ENCODE data around the gene CFAP126.
"Not testable (repeated sequence)": the region's sequence is repeated elsewhere in the genome, so short reads cannot be mapped to it uniquely, and the experiment has no call there.

The CFAP126 gene

DNA sequence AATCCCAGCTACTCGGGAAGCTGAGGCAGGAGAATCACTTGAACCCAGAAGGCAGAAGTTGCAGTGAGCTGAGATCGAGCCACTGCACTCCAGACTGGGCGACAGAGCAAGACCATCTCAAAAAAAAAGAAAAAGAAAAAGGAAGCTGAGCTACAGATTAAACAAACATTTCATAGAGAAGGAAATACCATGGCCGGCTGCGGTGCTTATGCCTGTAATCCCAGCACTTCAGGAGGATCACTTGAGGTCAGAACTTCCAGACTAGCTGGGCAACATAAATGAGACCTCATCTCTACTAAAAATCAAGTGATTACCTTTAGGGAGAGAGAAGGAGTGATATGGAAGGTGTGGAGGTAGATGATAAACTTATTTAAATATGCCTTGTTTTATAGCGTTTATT, 14.0 kb upstream of the CFAP126 start:
- no peak for DNase-seq (ENCODE audit: low spot score)

DNA sequence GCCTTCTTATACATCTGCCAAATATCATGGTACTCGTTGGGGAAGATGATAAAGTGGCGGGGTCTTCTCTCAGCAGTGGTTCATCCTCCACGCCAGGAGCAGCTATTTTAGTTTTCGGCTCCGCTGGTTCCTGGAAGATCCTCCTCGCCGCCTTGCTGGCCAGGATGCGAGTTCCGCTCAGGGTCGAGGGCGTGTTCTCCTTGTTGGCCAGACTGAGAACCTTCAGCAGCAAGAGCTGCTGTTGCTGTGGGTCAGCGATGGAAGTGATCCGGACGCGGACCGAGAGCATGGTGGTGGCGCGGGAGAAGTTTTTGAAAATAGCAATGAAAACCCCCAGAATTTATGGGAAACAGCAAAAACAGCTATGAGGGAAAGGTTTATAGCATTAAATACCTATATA, 11.4 kb upstream of the CFAP126 start:
- peak; percentile 52 for DNase-seq (ENCODE audit: low spot score)

DNA sequence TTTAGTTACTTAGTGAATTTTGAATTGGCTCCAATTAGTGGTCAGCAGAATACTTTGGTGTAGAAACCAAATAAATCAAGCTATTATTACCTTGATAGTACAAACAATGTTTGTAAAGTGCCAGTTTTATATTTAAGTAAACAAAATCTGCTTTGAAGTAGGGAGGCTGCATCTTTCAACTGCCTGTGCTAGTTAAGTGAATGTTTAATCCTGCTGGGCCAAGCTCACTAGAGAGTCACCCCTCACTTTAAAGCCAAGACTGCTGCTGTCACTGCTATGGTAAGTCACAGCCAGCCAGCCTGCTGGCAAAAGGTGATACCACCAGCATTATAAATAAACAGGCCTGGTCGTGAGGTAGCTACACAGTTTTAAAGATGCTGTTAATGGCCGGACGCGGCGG, 10.3 kb upstream of the CFAP126 start:
- no peak for DNase-seq (ENCODE audit: low spot score)

DNA sequence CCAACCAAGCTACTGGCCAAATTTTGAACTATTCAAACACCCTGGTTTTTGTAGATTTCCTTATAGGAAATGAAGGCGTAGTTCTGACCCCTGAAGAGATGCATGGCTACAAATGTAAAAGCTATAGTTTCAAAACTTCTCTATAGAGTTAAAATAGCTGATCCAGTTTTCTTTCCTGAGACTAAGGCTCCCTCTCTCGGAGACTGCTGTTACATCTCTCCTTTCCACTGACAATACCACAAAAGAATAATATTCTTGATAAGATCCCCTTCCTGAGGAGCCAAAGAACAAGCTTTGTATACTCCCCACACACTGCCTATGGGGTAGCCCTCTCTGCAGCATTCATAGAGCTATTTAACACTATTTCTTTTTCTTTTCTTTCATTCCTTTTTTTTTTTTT, 6.7 kb upstream of the CFAP126 start:
- no peak for DNase-seq (ENCODE audit: low spot score)

DNA sequence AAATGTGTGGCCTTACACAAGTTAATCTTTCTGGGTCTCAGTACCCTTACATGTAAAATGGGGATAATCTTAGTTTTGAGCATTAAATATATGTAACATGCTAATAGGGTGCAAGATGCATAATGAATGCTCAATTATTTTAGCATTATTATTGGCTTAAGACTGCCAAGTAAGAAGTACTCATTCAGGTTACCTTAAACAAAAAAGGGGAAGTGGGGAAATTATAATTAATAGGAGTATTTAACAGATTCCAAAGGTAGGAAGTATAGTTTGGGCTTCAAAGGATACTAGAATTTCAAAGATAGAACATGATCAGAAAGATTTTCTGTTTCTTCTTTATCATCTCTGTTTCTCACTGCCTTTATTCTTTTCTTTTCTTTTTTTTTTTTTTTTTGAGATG, 5.8 kb upstream of the CFAP126 start:
- no peak for DNase-seq (ENCODE audit: low spot score)

DNA sequence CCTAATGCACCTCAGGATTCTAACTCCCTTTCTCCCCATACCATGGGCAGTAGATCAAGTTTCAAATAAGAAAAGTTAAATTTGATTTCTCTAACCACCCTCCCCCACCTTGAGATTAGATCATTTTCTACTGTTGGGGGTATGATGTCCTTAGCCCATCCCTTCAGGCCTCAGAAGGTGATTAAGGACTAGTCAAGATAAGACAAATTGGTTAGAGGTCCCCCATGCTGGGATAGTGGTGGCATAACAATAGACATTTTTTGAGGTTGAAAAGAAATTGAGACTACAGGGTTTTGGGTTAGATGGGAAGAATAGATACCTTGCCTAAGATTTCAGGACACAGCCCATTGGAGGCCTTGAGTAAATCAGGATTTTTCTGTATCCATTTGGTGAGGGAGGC, 2.5 kb downstream of the CFAP126 start:
- no peak for DNase-seq (ENCODE audit: low spot score)

DNA sequence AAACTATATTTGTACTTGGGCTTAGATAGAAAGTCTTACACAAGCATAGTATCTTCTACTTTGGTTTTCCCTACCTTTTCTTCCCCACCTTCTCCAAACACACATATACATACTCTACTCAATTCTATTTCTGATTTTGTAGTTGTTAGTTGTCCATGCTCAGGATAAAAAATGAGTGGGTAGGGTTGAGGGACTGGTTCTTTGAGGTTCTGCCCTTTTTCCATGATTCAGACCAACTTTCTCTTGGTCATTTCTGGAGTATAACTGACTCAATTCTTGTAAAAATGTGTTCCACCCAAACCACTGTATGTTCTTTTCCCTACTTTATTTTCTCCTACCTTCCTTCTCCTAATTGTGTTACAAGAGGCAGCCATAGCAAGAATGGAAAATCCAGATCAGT, 3.3 kb downstream of the CFAP126 start:
- DNase-seq (ENCODE audit: low spot score): no peak

DNA sequence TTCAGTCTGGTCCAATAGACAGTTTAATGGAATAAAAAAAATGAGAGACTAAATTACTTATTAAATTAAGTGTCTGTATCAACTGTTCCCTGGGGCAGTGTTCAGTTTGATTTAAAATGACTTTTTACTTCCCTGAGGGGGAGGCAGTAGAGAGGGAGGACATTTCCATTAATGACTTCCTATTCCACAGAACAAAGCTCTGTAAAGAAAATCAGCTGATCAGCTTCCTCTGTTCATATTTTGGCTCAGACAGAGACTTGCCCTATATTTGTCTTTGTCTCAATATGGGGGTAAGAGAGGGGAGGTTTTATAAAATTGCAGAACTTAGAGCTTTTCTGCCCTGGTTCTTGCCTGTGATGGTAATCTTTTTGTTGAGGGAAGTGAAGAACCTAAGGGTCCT, 8.4 kb downstream of the CFAP126 start:
- DNase-seq (ENCODE audit: low spot score): no peak

DNA sequence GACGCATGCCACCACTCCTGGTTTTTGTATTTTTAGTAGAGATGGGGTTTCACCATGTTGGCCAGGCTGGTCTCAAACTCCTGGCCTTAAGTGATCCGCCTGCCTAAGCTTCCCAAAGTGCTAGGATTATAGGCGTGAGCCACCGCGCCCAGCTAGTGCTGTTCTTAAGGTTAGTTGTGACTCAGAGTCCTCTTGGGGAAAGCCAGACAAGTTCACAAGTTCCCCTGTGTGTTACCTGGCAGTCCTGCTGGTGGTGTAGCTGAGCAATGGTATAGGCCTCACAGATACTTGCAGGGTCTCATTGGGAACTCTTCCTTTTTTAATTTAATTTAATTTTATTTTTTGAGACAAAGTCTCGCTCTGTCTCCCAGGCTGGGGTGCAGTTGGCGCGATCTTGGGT, 10.6 kb downstream of the CFAP126 start:
- DNase-seq (ENCODE audit: low spot score): no peak

DNA sequence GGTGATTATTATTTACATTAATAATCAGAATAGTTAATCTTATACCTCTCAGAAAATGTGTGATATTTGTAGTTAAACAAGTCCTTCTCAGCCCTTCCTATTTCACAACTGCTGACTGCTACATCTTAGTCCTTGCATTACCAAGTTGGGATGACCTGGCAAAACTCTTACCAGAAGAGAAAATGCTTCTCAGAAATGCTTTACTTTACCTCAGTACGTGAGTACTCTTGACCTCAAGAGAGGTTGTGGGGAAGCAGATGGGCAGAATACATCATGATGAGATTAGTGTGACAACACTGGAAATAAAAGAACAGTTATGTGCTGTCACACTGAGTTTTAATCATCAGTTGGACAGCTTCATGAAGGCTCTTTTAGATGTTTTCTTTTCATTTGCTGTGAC, 16.2 kb downstream of the CFAP126 start:
- DNase-seq (ENCODE audit: low spot score): no peak

DNA sequence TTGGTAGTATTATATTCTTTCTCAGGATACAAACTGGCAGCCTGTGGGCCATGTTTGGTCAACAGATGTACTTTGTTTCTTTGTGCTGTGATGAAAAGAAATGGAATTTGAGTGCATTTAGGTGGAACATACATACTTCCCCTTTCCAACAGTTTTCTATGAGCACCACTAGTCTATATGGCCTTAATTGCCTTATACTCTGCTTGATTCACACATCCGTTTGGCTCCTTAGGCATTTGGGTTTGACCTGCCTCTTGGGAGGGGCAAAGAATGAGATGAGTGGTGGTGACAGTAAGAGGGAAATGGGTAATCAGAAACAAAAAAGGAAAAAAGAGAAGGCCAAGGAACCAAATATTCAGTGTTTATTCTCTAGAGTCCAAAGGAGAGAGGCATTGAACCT, 17.0 kb downstream of the CFAP126 start:
- DNase-seq (ENCODE audit: low spot score): no peak

DNA sequence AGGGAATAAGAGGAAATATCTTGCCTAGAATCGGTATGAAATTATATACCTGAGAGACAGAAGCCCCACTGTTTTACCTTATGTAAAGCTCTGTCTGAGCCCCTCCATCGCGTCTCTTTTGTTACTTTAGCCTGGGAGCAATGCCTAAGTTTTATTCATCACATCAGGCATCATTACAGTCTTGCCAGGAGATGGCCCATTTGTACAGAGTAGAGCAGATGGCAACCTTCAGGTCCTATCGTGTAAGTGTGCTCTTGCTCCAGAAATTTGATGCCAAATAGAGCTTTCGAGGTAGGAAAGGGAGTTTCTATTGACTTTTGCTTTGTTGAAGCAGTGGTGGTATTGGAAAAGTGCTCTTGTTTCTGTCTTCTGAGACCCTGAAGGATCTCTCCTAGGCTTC, 24.9 kb downstream of the CFAP126 start:
- DNase-seq (ENCODE audit: low spot score): no peak

DNA sequence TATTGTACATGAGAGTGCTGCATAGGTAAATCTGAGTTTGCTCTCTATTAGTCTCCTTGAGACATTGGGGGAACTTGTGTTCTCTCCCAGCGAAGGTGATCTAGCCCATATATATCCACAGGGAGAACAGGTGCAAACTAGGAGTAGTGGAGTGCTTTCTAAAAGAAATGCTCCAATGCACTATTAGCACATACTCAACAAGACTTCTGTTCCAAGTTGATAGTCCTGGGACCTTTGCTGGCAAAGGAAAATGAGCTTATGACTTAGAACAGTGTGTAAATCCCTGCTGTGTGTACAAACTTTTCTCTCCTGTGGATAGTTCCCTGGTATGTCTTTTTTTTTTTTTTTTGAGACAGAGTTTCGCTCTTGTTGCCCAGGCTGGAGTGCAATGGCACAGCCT, 25.5 kb downstream of the CFAP126 start:
- no peak for DNase-seq (ENCODE audit: low spot score)

DNA sequence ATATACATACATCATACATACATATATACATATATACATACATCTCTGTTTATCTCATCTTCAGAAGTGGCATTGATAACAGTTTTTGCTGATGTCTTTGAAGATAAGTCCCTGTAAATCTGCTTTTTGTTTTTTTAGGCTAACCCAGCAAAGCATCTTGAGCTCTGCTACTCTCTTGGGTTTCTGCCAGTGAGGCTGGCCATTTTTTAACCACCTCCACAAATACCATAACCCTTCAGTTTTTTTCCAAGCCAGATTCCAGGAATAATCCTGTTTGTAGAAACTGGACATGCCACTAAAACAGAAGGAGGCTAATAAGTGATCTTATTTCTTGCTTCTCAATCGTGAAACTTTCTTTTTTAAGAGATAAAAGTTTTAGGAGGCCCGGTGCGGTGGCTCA, 31.9 kb downstream of the CFAP126 start:
- no peak for DNase-seq (ENCODE audit: low spot score)

DNA sequence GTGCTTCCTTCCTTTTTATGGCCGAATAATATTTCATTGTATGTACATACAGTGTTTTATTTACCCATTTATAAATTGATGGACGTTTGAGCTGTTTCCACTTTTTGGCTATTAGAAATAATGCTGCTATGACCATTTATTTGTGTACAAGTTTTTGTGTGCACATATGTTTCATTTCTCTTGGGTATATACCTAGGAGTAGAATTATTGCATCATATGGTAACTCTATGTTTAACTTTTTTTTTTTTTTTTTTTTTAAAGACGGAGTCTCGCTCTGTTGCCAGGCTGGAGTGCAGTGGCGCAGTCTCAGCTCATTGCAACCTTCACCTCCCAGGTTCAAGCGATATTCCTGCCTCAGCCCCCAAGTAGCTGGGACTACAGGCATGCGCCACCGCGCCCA, 34.5 kb downstream of the CFAP126 start:
- no peak for DNase-seq (ENCODE audit: low spot score)

DNA sequence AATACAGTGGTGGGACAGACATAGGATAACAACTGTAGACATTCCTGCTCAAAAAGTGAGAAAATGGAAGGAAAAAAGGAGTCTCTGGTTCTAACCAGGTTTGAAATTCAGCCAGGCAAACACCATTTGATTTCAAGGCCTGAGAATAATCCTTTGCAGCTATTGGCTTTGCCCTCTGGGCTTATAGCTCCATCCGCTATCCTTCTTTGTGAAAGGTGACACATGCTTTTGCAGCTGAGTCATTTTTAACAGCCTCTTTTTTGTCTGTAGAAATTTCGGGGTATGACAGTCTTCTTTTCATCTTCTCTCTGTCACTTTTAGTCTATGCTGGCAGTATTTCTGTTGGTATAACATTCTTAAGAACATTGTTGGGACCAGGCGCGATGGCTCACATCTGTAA, 37.3 kb downstream of the CFAP126 start:
- no peak for DNase-seq (ENCODE audit: low spot score)

DNA sequence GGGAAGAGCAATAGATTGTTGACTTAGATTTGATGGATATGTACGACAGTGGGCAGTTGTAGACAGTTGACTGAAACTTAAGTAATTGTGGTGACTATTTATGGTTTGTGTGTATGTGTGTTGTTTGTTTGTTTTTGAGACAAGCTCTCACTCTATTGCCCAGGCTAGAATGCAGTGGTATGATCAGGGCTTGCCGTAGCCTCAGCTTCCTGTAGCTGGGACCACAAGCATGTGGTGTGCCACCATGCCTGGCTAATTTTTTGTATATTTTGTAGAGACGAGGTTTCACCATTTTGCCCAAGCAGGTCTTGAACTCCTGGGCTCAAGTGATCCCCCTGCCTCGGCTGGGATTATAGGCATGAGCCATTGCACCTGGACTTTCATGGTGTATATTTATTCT, 43.7 kb downstream of the CFAP126 start:
- no peak for DNase-seq (ENCODE audit: low spot score)

DNA sequence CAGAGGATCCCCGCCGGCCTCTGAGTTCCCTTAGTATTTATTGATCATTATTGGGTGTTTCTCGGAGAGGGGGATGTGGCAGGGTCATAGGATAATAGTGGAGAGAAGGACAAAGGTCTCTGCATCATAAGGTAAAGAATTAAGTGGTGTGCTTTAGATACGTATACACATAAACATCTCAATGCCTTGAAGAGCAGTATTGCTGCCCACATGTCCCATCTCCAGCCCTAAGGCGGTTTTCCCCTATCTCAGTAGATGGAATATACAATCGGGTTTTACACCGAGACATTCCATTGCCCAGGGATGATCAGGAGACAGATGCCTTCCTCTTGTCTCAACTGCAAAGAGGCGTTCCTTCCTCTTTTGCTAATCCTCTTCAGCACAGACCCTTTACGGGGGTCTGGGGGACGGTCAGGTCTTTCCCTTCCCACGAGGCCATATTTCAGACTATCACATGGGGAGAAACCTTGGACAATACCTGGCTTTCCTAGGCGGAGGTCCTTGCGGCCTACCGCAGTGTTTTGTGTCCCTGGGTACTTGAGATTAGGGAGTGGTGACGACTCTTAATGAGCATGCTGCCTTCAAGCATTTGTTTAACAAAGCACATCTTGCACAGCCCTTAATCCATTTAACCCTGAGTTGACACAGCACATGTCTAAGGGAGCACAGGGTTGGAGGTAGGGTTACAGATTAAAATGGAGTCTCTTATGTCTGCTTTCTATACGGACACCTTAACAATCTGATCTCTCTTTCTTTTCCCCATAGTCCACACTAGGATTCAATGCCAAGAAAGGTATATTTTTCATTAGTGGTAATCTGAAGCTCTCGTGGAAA, 51.6 kb downstream of the CFAP126 start:
- not testable (repeated sequence) for DNase-seq (ENCODE audit: low spot score)

Data from AG08396 (cell line).